Endothelial cell of umbilical vein (primary cell): ENCODE results near the gene ZC2HC1B. TPM values are rescaled to one million over a fixed set of nuclear protein-coding genes. Genes with fewer than 3 reads are reported as not detected.

ENCODE experiments used
- BruUV-seq: library from RNA; stranded (reverse); fragments of 400-500 nt; replicated peaks from 2 replicates; lab custom pipeline; 2021; lab: Mats Ljungman, UMichigan
- CTCF ChIA-PET: fragments of 300-600, 350-600 bp; sonication (Branson Sonifier 250); formaldehyde crosslinking; loops from one replicate; lab custom pipeline; 2021; ENCODE audit warnings: antibody characterized with exemption, inconsistent platforms; lab: Charles Lee
- POLR2A ChIA-PET: fragments of 300-600, 350-600 bp; sonication (Branson Sonifier 250); formaldehyde crosslinking; loops from one replicate; lab custom pipeline; 2021; ENCODE audit warnings: antibody characterized with exemption, inconsistent platforms; lab: Charles Lee
- DNase-seq: peaks from one replicate; pipeline ENCODE4 v3.0.0-alpha.2; 2011; ENCODE audit warnings: low read depth, low spot score
- FAIRE-seq: peaks from 2 replicates; lab custom pipeline; 2011; peaks lifted over from hg19 to GRCh38; lab: Jason Lieb, UNC
- H2AFZ ChIP-seq: 2 replicates; pipeline ENCODE4 v1.6.0; 2012; ENCODE audit warnings: low read depth, low read length, control low read depth, inconsistent platforms
- H3K27ac ChIP-seq: 2 replicates; pipeline ENCODE4 v1.5.1; 2011; ENCODE audit warnings: low read depth, mild to moderate bottlenecking, control low read depth, low read length, moderate library complexity; ENCODE audit not compliant: insufficient read depth
- H3K27me3 ChIP-seq, 2 experiments: 2 replicates each; pipeline versions ENCODE4 v1.6.0 to v1.6.1; 2011; ENCODE audit warnings: low read length in 2 of 2, mixed read lengths in 1 of 2; ENCODE audit not compliant: control insufficient read depth in 2 of 2, insufficient read depth in 2 of 2
- H3K36me3 ChIP-seq, 2 experiments: 2 replicates in 1 of 2; 3 replicates in 1 of 2; pipeline ENCODE4 v1.5.1; 2011; ENCODE audit warnings: low read length in 2 of 2, mild to moderate bottlenecking in 1 of 2, moderate library complexity in 1 of 2; ENCODE audit not compliant: control insufficient read depth in 2 of 2, insufficient read depth in 2 of 2; ENCODE audit errors: extremely low read depth in 1 of 2
- H3K4me1 ChIP-seq: 3 replicates; pipeline ENCODE4 v1.5.1; 2011; ENCODE audit warnings: mild to moderate bottlenecking, low read length; ENCODE audit not compliant: control insufficient read depth, insufficient read depth; ENCODE audit errors: extremely low read depth
- H3K4me2 ChIP-seq: 2 replicates; pipeline ENCODE4 v1.6.1; 2011; ENCODE audit warnings: low read length, control low read depth, mixed read lengths; ENCODE audit not compliant: insufficient read depth
- H3K4me3 ChIP-seq, 3 experiments: fragments of 200-600 bp in 1 of 3; sonication (generic), shearing (Covaris generic) in 1 of 3; replicated peaks in 1 of 3; 2 replicates each; pipeline ENCODE4 v1.5.1; 2011 to 2016; ENCODE audit warnings: control low read depth in 3 of 3, low read length in 3 of 3, mild to moderate bottlenecking in 2 of 3, inconsistent platforms in 1 of 3, low read depth in 1 of 3, moderate library complexity in 1 of 3; ENCODE audit not compliant: insufficient read depth in 1 of 3
- H3K79me2 ChIP-seq: 2 replicates; pipeline ENCODE4 v1.6.0; 2012; ENCODE audit warnings: low read length, inconsistent platforms; ENCODE audit not compliant: control insufficient read depth, insufficient read depth
- H3K9ac ChIP-seq: replicated peaks from 2 replicates; pipeline ENCODE3; 2011; ENCODE audit warnings: low read length, control low read depth; ENCODE audit not compliant: insufficient read depth; ENCODE audit errors: extremely low read depth
- H3K9me1 ChIP-seq: replicated peaks from 3 replicates; pipeline ENCODE4 v1.6.0; 2011; ENCODE audit warnings: mild to moderate bottlenecking, low read length; ENCODE audit not compliant: control insufficient read depth, insufficient read depth; ENCODE audit errors: extremely low read depth
- H3K9me3 ChIP-seq: replicated peaks from 2 replicates; pipeline ENCODE4 v1.5.1; 2012; ENCODE audit warnings: low read length, inconsistent platforms; ENCODE audit not compliant: control insufficient read depth, insufficient read depth
- H4K20me1 ChIP-seq: replicated peaks from 2 replicates; pipeline ENCODE3; 2011; ENCODE audit warnings: mild to moderate bottlenecking, low read length; ENCODE audit not compliant: control insufficient read depth, insufficient read depth; ENCODE audit errors: extremely low read depth
- EZH2 ChIP-seq: IDR thresholded peaks from 2 replicates; pipeline ENCODE4 v1.6.1; 2012; ENCODE audit warnings: borderline replicate concordance, low read depth, mild to moderate bottlenecking, moderate library complexity, low read length, inconsistent platforms; ENCODE audit not compliant: severe bottlenecking
- FOS ChIP-seq: IDR thresholded peaks from 2 replicates; pipeline ENCODE4 v1.6.1; 2011; ENCODE audit warnings: mild to moderate bottlenecking, low read length, moderate library complexity, borderline replicate concordance; ENCODE audit not compliant: insufficient read depth
- GATA2 ChIP-seq: IDR thresholded peaks from 2 replicates; pipeline ENCODE4 v1.7.0; 2011; ENCODE audit warnings: low read depth, mild to moderate bottlenecking, moderate library complexity, mixed read lengths, low read length; ENCODE audit not compliant: insufficient read length, insufficient read depth
- JUN ChIP-seq: IDR thresholded peaks from 2 replicates; pipeline ENCODE4 v1.6.1; 2011; ENCODE audit warnings: borderline replicate concordance, low read depth; ENCODE audit not compliant: insufficient read length, insufficient read depth
- MYC ChIP-seq: IDR thresholded peaks from one replicate; pipeline ENCODE4 v1.6.1; 2011; ENCODE audit warnings: mild to moderate bottlenecking, low read depth, low read length
- POLR2A ChIP-seq: IDR thresholded peaks from 2 replicates; pipeline ENCODE4 v1.6.1; 2012; ENCODE audit warnings: low read depth, mild to moderate bottlenecking, control low read depth, low read length
- POLR2AphosphoS5 ChIP-seq: IDR thresholded peaks from 2 replicates; pipeline ENCODE4 v1.6.1; 2012; ENCODE audit warnings: low read depth, mild to moderate bottlenecking, control low read depth, low read length, moderate library complexity; ENCODE audit not compliant: insufficient read depth
- dilution Hi-C: fragments of 300-500 bp; cut with MboI; formaldehyde crosslinking; loops from one replicate; pipeline ENCODE4 v1.15.0; 2019; ENCODE audit warnings: low sequenced_read_pairs; ENCODE audit not compliant: extremely low pct_ligation_motif_present
- intact Hi-C: fragments of 100-400 bp; cut with micrococcal nuclease; formaldehyde crosslinking; loops from one replicate; pipeline ENCODE4 v1.10.0; 2022
- polyA plus RNA-seq, 4 experiments: library from polyadenylated mRNA; depleted of rRNA in 3 of 4; stranded (reverse) in 3 of 4; unstranded in 1 of 4; fragments of >200 nt; gene quantifications; 2 replicates each; pipeline versions ENCODE4 v1.2.1 to v1.2.3, GENCODE V29; 2011 to 2012; ENCODE audit warnings: missing spikeins in 1 of 4
- total RNA-seq: library from RNA; stranded (reverse); gene quantifications from 2 replicates; pipeline ENCODE4 v1.2.3, GENCODE V29; 2021
- TF ChIP-seq, protein P1 (sequence below): IDR thresholded peaks from 2 replicates; pipeline ENCODE4 v1.6.1; 2011; ENCODE audit not compliant: insufficient read depth, insufficient read length
- TF ChIP-seq, protein P2 (sequence below), 2 donors: IDR thresholded peaks; 1 replicate in 1 of 2; 2 replicates in 1 of 2; pipeline ENCODE4 v1.5.1; 2011; ENCODE audit warnings: low read length in 2 of 2, mild to moderate bottlenecking in 2 of 2, moderate library complexity in 2 of 2, control low read depth in 1 of 2, inconsistent platforms in 1 of 2, low read depth in 1 of 2; ENCODE audit not compliant: insufficient read depth in 1 of 2; ENCODE audit errors: extremely low read depth in 1 of 2

ZC2HC1B gene
- total and polyA plus RNA-seq, 2 donors (not counting 3 experiments of a cell fraction or from before 2014, with no cell fraction given), result not detected

DNA sequence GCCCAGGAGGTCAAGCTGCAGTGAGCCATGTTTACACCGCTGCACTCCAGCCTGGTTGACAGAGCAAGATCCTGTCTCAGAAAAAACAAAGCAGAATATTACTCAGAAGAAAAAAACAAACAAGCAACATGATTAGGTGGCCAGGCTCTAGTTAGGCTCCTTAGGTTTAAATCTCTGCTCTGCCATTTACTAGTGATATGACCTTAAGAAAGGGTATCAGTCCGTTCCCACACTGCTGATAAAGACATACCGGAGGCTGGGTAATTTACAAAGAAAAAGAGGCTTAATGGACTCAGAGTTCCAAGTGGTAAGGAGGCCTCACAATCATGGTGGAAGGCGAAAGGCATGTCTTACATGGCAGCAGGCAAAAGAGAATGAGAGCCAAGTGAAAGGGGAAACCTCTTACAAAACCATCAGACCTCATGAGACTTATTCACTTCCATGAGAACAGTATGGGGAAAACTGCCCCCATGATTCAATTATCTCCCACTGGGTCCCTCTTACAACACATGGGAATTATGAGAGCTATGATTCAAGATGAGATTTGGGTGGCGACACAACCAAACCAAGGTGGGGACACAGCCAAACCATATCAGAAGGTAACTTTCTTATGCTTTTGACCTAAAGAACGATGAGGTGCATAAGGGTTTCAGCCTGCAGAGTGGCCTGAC, 23.5 kb upstream of the ZC2HC1B start:
- ChIA-PET CTCF (interaction anchor here (1.8 kb wide), 1 partner anchor 265 kb away, joined by 4 read pairs; no protein-coding TSS in a partner anchor), POLR2A (no interaction called here)
- no peak overlapping the region for H3K27ac ChIP-seq
- dilution Hi-C loops (no loop called here), intact Hi-C loops (no loop called here)
- TF ChIP-seq MYC, result no peak
- TF ChIP-seq, protein P1, sequence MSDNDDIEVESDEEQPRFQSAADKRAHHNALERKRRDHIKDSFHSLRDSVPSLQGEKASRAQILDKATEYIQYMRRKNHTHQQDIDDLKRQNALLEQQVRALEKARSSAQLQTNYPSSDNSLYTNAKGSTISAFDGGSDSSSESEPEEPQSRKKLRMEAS, result no peak
- TF ChIP-seq JUN, result no peak
- no peak for TF ChIP-seq GATA2
- no peak for TF ChIP-seq FOS
- TF ChIP-seq, protein P2, sequence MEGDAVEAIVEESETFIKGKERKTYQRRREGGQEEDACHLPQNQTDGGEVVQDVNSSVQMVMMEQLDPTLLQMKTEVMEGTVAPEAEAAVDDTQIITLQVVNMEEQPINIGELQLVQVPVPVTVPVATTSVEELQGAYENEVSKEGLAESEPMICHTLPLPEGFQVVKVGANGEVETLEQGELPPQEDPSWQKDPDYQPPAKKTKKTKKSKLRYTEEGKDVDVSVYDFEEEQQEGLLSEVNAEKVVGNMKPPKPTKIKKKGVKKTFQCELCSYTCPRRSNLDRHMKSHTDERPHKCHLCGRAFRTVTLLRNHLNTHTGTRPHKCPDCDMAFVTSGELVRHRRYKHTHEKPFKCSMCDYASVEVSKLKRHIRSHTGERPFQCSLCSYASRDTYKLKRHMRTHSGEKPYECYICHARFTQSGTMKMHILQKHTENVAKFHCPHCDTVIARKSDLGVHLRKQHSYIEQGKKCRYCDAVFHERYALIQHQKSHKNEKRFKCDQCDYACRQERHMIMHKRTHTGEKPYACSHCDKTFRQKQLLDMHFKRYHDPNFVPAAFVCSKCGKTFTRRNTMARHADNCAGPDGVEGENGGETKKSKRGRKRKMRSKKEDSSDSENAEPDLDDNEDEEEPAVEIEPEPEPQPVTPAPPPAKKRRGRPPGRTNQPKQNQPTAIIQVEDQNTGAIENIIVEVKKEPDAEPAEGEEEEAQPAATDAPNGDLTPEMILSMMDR (IDR thresholded peaks at IDR 0.05; ENCODE audit: extremely low read depth in 1 of 2, insufficient read depth in 1 of 2, low read depth in 1 of 2, low read length in 2 of 2), result no peak
- no peak for TF ChIP-seq POLR2A
- TF ChIP-seq POLR2AphosphoS5, result no peak
- no peak for TF ChIP-seq EZH2
- no peak for FAIRE-seq
- DNase-seq, result no peak
- H3K4me2 ChIP-seq, result no peak overlapping the region
- H3K9me1 ChIP-seq, result no peaks in the 10 kb centered on the region
- H3K9ac ChIP-seq, result no peak overlapping the region
- no peaks in the 10 kb centered on the region for H4K20me1 ChIP-seq
- peaks cover 20% of the 10 kb centered on the region for H3K79me2 ChIP-seq
- H3K9me3 ChIP-seq, result no peaks in the 10 kb centered on the region
- peaks cover 9% of the 10 kb centered on the region for H3K4me1 ChIP-seq
- no peak overlapping the region for H2AFZ ChIP-seq
- H3K36me3 ChIP-seq, result peaks cover 2 to 6% of the 10 kb centered on the region in 2 experiments
- H3K27me3 ChIP-seq, result no peaks in the 10 kb centered on the region
- no peak overlapping the region for H3K4me3 ChIP-seq
- no TSS peak for BruUV-seq
